HepG2 (cell line): ENCODE data around the gene TP53TG5. TPM values are rescaled to one million over a fixed set of nuclear protein-coding genes. Genes with fewer than 3 reads are reported as not detected.

Source experiments
- AGO1 ChIP-seq: fragments of 200-400 bp; formaldehyde crosslinking; IDR thresholded peaks from 2 replicates; pipeline ENCODE4 v1.6.1; 2017; ENCODE audit warnings: mild to moderate bottlenecking, low read depth, low read length, moderate library complexity; ENCODE audit not compliant: poor library complexity, severe bottlenecking
- ARID4A ChIP-seq: sonication (generic); formaldehyde crosslinking; IDR thresholded peaks from 2 replicates; pipeline ENCODE4 v1.5.0; 2020; ENCODE audit warnings: mild to moderate bottlenecking, missing genetic modification reagents, borderline replicate concordance
- ELF1 ChIP-seq: sonication (generic); formaldehyde crosslinking; IDR thresholded peaks from 2 replicates; pipeline ENCODE4 v1.4.0; 2020; ENCODE audit warnings: missing genetic modification reagents
- FOXA1 ChIP-seq, 2 experiments: fragments of 450-650 bp in 1 of 2; sonication (generic) in 1 of 2; formaldehyde crosslinking in 1 of 2; IDR thresholded peaks; 2 replicates each; pipeline versions ENCODE4 v1.4.0 to v1.6.1; 2016 to 2020; ENCODE audit warnings: missing genetic modification reagents in 1 of 2
- LRRFIP1 ChIP-seq: sonication (generic); formaldehyde crosslinking; conservative IDR thresholded peaks from 2 replicates; pipeline ENCODE4 v1.4.0; 2020; ENCODE audit warnings: missing genetic modification reagents
- MAZ ChIP-seq, 2 experiments: sonication (generic) in 1 of 2; formaldehyde crosslinking in 1 of 2; IDR thresholded peaks; 2 replicates each; pipeline versions ENCODE4 v1.5.0 to v1.6.1; 2012 to 2020; ENCODE audit warnings: low read depth in 2 of 2, mild to moderate bottlenecking in 2 of 2, borderline replicate concordance in 1 of 2, improper control_type of control experiment in 1 of 2, low read length in 1 of 2, missing genetic modification reagents in 1 of 2, moderate library complexity in 1 of 2
- ZFP82 ChIP-seq: sonication (generic); formaldehyde crosslinking; IDR thresholded peaks from 2 replicates; pipeline ENCODE4 v1.5.1; 2020; ENCODE audit warnings: mild to moderate bottlenecking, missing genetic modification reagents, borderline replicate concordance
- ZMYM2 ChIP-seq: sonication (generic); formaldehyde crosslinking; IDR thresholded peaks from 2 replicates; pipeline ENCODE4 v1.8.0; 2022; ENCODE audit warnings: mild to moderate bottlenecking, missing genetic modification reagents
- ZNF33A ChIP-seq: sonication (generic); formaldehyde crosslinking; IDR thresholded peaks from 2 replicates; pipeline ENCODE4 v1.5.1; 2020; ENCODE audit warnings: missing genetic modification reagents, mild to moderate bottlenecking, moderate library complexity, borderline replicate concordance
- ZNF407 ChIP-seq: sonication (generic); formaldehyde crosslinking; IDR thresholded peaks from one replicate; pipeline ENCODE4 v1.5.1; 2020; ENCODE audit warnings: mild to moderate bottlenecking, missing genetic modification reagents; ENCODE audit errors: not compliant biosample characterization
- ZSCAN9 ChIP-seq: IDR thresholded peaks from 2 replicates; pipeline ENCODE4 v1.6.1; 2016; ENCODE audit warnings: borderline replicate concordance
- polyA plus RNA-seq, 8 experiments: library from polyadenylated mRNA; depleted of rRNA in 3 of 8; stranded (reverse) in 7 of 8; unstranded in 1 of 8; fragments of >200 nt; fragmentation: Illumina TruSeq in 4 of 8; extraction: Trizol in 4 of 8; gene quantifications; 2 replicates each; pipeline versions ENCODE4 v1.2.1 to v1.2.3, GENCODE V29; 2011 to 2016; ENCODE audit warnings: low read depth in 4 of 8, missing spikeins in 1 of 8, mixed read lengths in 1 of 8; ENCODE audit not compliant: insufficient read depth in 1 of 8
- total RNA-seq, 5 experiments: library from RNA; depleted of rRNA; stranded (reverse); fragments of >200 nt; fragmentation: Illumina TruSeq; extraction: Trizol; gene quantifications; 2 replicates each; pipeline ENCODE4 v1.2.3, GENCODE V29; 2016; ENCODE audit warnings: low read depth in 1 of 5

The TP53TG5 gene
- total and polyA plus RNA-seq, 2 of the 13 experiments (the other 11 are each of a cell fraction or from before 2014, with no cell fraction given) = 0.11 TPM; not detected in 1

- TF ChIP-seq LRRFIP1 (no peak), ZNF407 (CRISPR knock-in tag) (peak; percentile 22), ZFP82 (CRISPR knock-in tag) (no peak), AGO1 (no peak), ELF1 (CRISPR knock-in tag) (0 out of 2 replicates have a peak, but pooled peaks have one; percentile 16), MAZ (IDR thresholded peaks at IDR 0.05; ENCODE audit: borderline replicate concordance, low read depth, low read length) (no peak), MAZ (CRISPR knock-in tag; IDR thresholded peaks at IDR 0.05; ENCODE audit: low read depth) (0 out of 2 replicates have a peak, but pooled peaks have one; percentile 7), ARID4A (CRISPR knock-in tag) (0 out of 2 replicates have a peak, but pooled peaks have one; percentile 15), ZSCAN9 (CRISPR knock-in tag) (peak; percentile 12; the same call in 1 of the 2 replicates), ZMYM2 (CRISPR knock-in tag) (peak; percentile 54; the same call in 1 of the 2 replicates), FOXA1 (IDR thresholded peaks at IDR 0.05) (no peak), FOXA1 (CRISPR knock-in tag; IDR thresholded peaks at IDR 0.05) (no peak), ZNF33A (CRISPR knock-in tag) (no peak)
Measured at GRCh38 chr20:45337367-45338120, 40.6 kb downstream of the TP53TG5 start (continued).
